Gastroesophageal sphincter (tissue), 3 donors: ENCODE data around the gene NSFL1C.

ENCODE experiments used
- EP300 ChIP-seq: sonication (generic); formaldehyde crosslinking; IDR thresholded peaks from one replicate; pipeline ENCODE4 v1.6.1; 2017; ENCODE audit warnings: antibody characterized with exemption, mild to moderate bottlenecking
- TF ChIP-seq, protein P1 (sequence below), 4 experiments: fragments of 200-600 bp in 2 of 4; fragments of 450-650 bp in 2 of 4; sonication (generic) in 1 of 4; IDR thresholded peaks; one replicate each; pipeline ENCODE4 v1.5.1; 2017 to 2019; ENCODE audit warnings: antibody characterized with exemption in 4 of 4, mild to moderate bottlenecking in 2 of 4, moderate library complexity in 2 of 4

DNA sequence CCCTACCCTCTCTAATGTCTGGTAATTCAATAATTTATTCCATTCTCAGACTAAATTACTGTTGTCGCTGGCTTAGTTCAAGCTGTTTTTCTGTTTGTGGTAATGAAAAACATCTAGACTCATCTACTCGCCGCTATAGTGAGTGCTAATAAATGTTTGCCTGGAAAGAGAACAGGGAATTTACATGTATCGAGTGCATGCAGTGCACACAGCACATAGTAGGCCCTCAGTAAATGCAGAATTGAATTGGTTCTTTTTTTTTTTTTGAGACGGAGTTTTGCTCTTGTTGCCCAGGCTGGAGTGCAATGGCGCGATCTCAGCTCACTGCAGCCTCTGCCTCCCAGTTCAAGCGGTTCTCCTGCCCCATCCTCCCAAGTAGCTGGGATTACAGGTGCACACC lies 7.7 kb upstream of the NSFL1C start:
- TF ChIP-seq, protein P1, sequence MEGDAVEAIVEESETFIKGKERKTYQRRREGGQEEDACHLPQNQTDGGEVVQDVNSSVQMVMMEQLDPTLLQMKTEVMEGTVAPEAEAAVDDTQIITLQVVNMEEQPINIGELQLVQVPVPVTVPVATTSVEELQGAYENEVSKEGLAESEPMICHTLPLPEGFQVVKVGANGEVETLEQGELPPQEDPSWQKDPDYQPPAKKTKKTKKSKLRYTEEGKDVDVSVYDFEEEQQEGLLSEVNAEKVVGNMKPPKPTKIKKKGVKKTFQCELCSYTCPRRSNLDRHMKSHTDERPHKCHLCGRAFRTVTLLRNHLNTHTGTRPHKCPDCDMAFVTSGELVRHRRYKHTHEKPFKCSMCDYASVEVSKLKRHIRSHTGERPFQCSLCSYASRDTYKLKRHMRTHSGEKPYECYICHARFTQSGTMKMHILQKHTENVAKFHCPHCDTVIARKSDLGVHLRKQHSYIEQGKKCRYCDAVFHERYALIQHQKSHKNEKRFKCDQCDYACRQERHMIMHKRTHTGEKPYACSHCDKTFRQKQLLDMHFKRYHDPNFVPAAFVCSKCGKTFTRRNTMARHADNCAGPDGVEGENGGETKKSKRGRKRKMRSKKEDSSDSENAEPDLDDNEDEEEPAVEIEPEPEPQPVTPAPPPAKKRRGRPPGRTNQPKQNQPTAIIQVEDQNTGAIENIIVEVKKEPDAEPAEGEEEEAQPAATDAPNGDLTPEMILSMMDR (IDR thresholded peaks at IDR 0.05) = no peak
- no peak for TF ChIP-seq EP300
